HepG2 (cell line): ENCODE data around the gene RGPD3. TPM values are rescaled to one million over a fixed set of nuclear protein-coding genes. Genes with fewer than 3 reads are reported as not detected.
"Not testable (repeated sequence)": the region's sequence is repeated elsewhere in the genome, so short reads cannot be mapped to it uniquely, and the experiment has no call there.

ENCODE experiments used
- ATAC-seq: fragments of 200-7000 bp; cut with Tn5 transposase; 3 replicates; pipeline ENCODE4 v1.9.1; 2020; ENCODE audit warnings: mild to moderate bottlenecking, moderate library complexity
- BruUV-seq: library from RNA; stranded (reverse); fragments of 400-500 nt; replicated peaks from 2 replicates; lab custom pipeline; 2021; lab: Mats Ljungman, UMichigan
- CTCF ChIA-PET: fragments of 300-600 bp; formaldehyde crosslinking; extraction: SDS; loops from one replicate; lab custom pipeline; 2021; ENCODE audit warnings: low total read pairs, inconsistent platforms, low intra/inter-chr PET ratio; lab: Yijun Ruan, JAX
- POLR2A ChIA-PET: fragments of 350-600 bp; sonication (Branson Sonifier 250); formaldehyde crosslinking; loops from one replicate; lab custom pipeline; 2020; ENCODE audit warnings: antibody characterized with exemption, inconsistent platforms; lab: Yijun Ruan, JAX
- DNase-seq: peaks from one replicate; pipeline ENCODE4 v3.0.0-alpha.2; 2015; ENCODE audit warnings: low spot score
- FAIRE-seq: peaks from 3 replicates; lab custom pipeline; 2011; peaks lifted over from hg19 to GRCh38; lab: Jason Lieb, UNC
- H2AFZ ChIP-seq: one replicate; pipeline ENCODE4 v1.6.1; 2011; ENCODE audit warnings: low read length, inconsistent platforms
- H3K27ac ChIP-seq: fragments of 300-600 bp; 3 replicates; pipeline ENCODE4 v1.8.0; 2011; ENCODE audit warnings: mixed run types, mild to moderate bottlenecking, mixed read lengths, low read length, inconsistent platforms; ENCODE audit not compliant: insufficient read depth; ENCODE audit errors: extremely low read length
- H3K27me3 ChIP-seq, 2 experiments: fragments of 200-600 bp in 1 of 2; 2 replicates in 1 of 2; 3 replicates in 1 of 2; pipeline versions ENCODE4 v1.6.0 to v1.8.0; 2011; ENCODE audit warnings: low read length in 2 of 2, mild to moderate bottlenecking in 2 of 2, moderate library complexity in 2 of 2, inconsistent platforms in 1 of 2; ENCODE audit not compliant: insufficient read depth in 2 of 2, control insufficient read depth in 1 of 2
- H3K36me3 ChIP-seq, 2 experiments: fragments of 200-600 bp in 1 of 2; replicated peaks in 1 of 2; 2 replicates in 1 of 2; 3 replicates in 1 of 2; pipeline versions ENCODE4 v1.5.1 to v1.8.0; 2011; ENCODE audit warnings: low read length in 2 of 2, inconsistent platforms in 1 of 2; ENCODE audit not compliant: insufficient read depth in 2 of 2, control insufficient read depth in 1 of 2
- H3K4me1 ChIP-seq: 2 replicates; pipeline ENCODE4 v1.5.1; 2012; ENCODE audit warnings: low read length, inconsistent platforms; ENCODE audit not compliant: insufficient read depth
- H3K4me2 ChIP-seq: 2 replicates; pipeline ENCODE4 v1.6.0; 2011; ENCODE audit warnings: low read depth, low read length, inconsistent platforms
- H3K4me3 ChIP-seq, 3 experiments: fragments of 200-600 bp in 1 of 3; sonication (generic), shearing (Covaris generic) in 1 of 3; replicated peaks in 1 of 3; 2 replicates each; pipeline ENCODE4 v1.5.1; 2011 to 2016; ENCODE audit warnings: low read length in 3 of 3, inconsistent platforms in 2 of 3, low read depth in 2 of 3, mild to moderate bottlenecking in 2 of 3, control low read depth in 1 of 3, mixed read lengths in 1 of 3; ENCODE audit not compliant: insufficient read depth in 1 of 3
- H3K79me2 ChIP-seq: one replicate; pipeline ENCODE4 v1.6.1; 2011; ENCODE audit warnings: low read length, inconsistent platforms; ENCODE audit not compliant: insufficient read depth
- H3K9ac ChIP-seq: 2 replicates; pipeline ENCODE4 v1.6.0; 2011; ENCODE audit warnings: mild to moderate bottlenecking, low read depth, low read length, inconsistent platforms; ENCODE audit not compliant: insufficient read depth
- H3K9me3 ChIP-seq: 2 replicates; pipeline ENCODE4 v1.5.1; 2012; ENCODE audit warnings: mild to moderate bottlenecking, low read length
- H4K20me1 ChIP-seq: 2 replicates; pipeline ENCODE4 v1.6.0; 2011; ENCODE audit warnings: inconsistent platforms, mild to moderate bottlenecking, low read length, moderate library complexity; ENCODE audit not compliant: insufficient read depth
- ZNF121 ChIP-seq: sonication (generic); formaldehyde crosslinking; IDR thresholded peaks from 2 replicates; pipeline ENCODE4 v1.5.0; 2020; ENCODE audit warnings: mild to moderate bottlenecking, missing genetic modification reagents
- WGBS: methylation state at CpG from one replicate; pipeline ENCODE4 v1.1.6; 2017; ENCODE audit warnings: low lambda C conversion rate; 5-methylcytosine and 5-hydroxymethylcytosine counted together
- in situ Hi-C: cut with HindIII; loops from 2 replicates; pipeline ENCODE4 v1.10.0; 2017; ENCODE audit warnings: low pct_unique_long_range_greater_than_20kb; ENCODE audit not compliant: extremely low pct_ligation_motif_present
- intact Hi-C: fragments of 100-400 bp; cut with micrococcal nuclease; formaldehyde crosslinking; loops from one replicate; pipeline ENCODE4 v1.10.0; 2022; ENCODE audit not compliant: unreplicated experiment
- polyA plus RNA-seq, 8 experiments: library from polyadenylated mRNA; depleted of rRNA in 3 of 8; stranded (reverse) in 7 of 8; unstranded in 1 of 8; fragments of >200 nt; fragmentation: Illumina TruSeq in 4 of 8; extraction: Trizol in 4 of 8; gene quantifications; 2 replicates each; pipeline versions ENCODE4 v1.2.1 to v1.2.3, GENCODE V29; 2011 to 2016; ENCODE audit warnings: low read depth in 4 of 8, missing spikeins in 1 of 8, mixed read lengths in 1 of 8; ENCODE audit not compliant: insufficient read depth in 1 of 8
- total RNA-seq, 5 experiments: library from RNA; depleted of rRNA; stranded (reverse); fragments of >200 nt; fragmentation: Illumina TruSeq; extraction: Trizol; gene quantifications; 2 replicates each; pipeline ENCODE4 v1.2.3, GENCODE V29; 2016; ENCODE audit warnings: low read depth in 1 of 5

Gene RGPD3
- total and polyA plus RNA-seq, 2 of the 13 experiments (the other 11 are each of a cell fraction or from before 2014, with no cell fraction given) = 0.13 to 0.24 TPM

DNA sequence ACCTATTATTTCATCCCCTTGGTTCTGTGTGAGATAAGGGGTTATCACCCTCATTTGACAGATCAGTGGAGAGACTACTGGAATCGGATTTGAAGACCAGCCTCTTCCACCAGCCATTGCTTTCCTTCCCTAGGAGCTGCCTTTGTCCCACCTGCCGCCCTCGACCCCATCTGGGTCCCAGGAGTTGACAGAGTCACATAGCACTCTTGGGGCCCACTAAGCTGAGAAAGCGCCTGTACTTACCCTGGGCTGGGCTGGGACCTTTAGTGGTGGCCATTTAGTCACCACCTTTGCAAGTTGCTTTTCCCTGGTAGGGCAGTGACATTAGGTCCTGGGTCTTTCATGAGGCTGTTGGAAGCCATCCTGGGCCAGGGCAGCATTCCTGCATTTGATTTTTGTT, 36.6 kb upstream of the RGPD3 start:
- H3K79me2 ChIP-seq, CTCF ChIA-PET, H3K4me1 ChIP-seq, H3K27ac ChIP-seq, H3K36me3 ChIP-seq, intact Hi-C loops, H4K20me1 ChIP-seq, H3K27me3 ChIP-seq, POLR2A ChIA-PET, H3K9ac ChIP-seq, in situ Hi-C loops, H2AFZ ChIP-seq, H3K4me3 ChIP-seq, BruUV-seq, ATAC-seq, FAIRE-seq, H3K9me3 ChIP-seq, H3K4me2 ChIP-seq, DNase-seq: not testable (repeated sequence)
- 36% methylated on average over 4 of the region's 4 CpGs for WGBS

DNA sequence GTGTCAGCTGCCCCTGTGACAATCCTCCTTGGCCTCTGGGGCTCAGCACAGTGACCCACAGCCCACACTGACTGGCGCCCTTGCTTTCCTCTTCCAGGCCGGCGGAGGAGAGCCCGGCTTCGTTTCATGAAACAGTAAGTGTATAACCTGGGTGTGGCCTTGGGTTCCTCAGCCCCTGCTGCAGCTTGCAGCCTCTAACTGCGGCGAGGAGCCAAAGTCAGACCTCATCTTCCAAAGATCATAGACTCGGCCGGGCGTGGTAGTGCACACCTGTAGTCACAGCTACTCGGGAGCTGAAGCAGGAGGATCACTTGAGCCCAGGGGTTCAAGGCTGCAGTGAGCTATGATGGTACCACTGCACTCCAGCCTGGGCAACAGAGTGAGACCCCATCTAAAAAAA, 36.0 kb upstream of the RGPD3 start:
- ATAC-seq = not testable (repeated sequence)
- peak; percentile 54; the same call in 1 of the 2 replicates for TF ChIP-seq ZNF121 (CRISPR knock-in tag)
- TF ChIP-seq, all 625 proteins: peak for 1; not testable (repeated sequence) for 624
- H3K36me3 ChIP-seq, FAIRE-seq, H3K4me3 ChIP-seq, CTCF ChIA-PET, H3K79me2 ChIP-seq, H3K9me3 ChIP-seq, DNase-seq, H3K27ac ChIP-seq, intact Hi-C loops, BruUV-seq, in situ Hi-C loops, H3K4me1 ChIP-seq, H3K9ac ChIP-seq, H4K20me1 ChIP-seq, H3K27me3 ChIP-seq, H2AFZ ChIP-seq, POLR2A ChIA-PET, H3K4me2 ChIP-seq: not testable (repeated sequence)
- 44% methylated on average over 6 of the region's 11 CpGs for WGBS

DNA sequence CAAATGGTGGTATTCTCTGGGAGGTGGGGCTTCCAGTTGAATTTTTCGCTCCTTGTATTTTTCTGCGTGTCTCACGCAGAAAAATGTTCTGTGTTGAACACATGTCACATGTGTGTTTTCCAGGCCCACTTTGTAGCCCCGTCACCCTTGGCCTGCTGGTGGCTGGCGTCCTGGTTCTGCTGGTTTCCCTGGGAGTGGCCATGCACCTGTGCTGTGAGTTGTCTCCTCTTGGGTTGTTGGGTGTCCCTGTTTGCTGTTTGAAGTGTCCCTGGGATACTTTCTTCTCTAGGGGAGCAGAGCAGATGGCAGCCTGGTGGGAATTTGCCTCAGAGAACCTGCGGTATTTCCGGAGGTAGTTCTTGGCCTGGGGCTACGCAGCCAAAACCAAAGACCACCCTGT, 34.1 kb upstream of the RGPD3 start:
- DNase-seq, H3K79me2 ChIP-seq, H3K4me1 ChIP-seq, in situ Hi-C loops, POLR2A ChIA-PET, CTCF ChIA-PET, H3K9me3 ChIP-seq, BruUV-seq, ATAC-seq, H3K9ac ChIP-seq, H3K36me3 ChIP-seq, H4K20me1 ChIP-seq, H3K27ac ChIP-seq, H2AFZ ChIP-seq, H3K27me3 ChIP-seq, H3K4me3 ChIP-seq, H3K4me2 ChIP-seq, FAIRE-seq, intact Hi-C loops: not testable (repeated sequence)
- 77% methylated on average over 8 of the region's 8 CpGs for WGBS

DNA sequence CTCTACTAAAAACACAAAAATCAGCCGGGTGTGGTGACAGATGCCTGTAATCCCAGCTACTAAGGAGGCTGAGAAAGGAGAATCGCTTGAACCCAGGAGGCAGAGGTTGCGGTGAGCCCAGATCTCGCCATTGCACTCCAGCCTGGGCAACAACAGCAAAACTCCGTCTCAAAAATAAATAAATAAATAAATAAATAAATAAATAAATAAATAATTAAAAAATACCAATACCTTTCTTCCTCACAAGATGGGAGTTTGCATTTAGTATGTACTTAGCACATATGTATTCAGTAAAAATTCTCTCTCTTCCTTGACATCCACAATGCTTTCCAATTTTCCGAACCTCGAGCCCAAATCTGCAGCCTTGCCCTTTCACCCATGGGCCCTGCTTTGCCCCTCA, 32.1 kb upstream of the RGPD3 start:
- in situ Hi-C loops, intact Hi-C loops, H3K27ac ChIP-seq, H3K4me3 ChIP-seq, H3K36me3 ChIP-seq, H3K9me3 ChIP-seq, H4K20me1 ChIP-seq, CTCF ChIA-PET, H3K27me3 ChIP-seq, H3K4me1 ChIP-seq, H2AFZ ChIP-seq, DNase-seq, POLR2A ChIA-PET, FAIRE-seq, ATAC-seq, BruUV-seq, H3K9ac ChIP-seq, H3K4me2 ChIP-seq, H3K79me2 ChIP-seq: not testable (repeated sequence)
- 55% methylated on average over 6 of the region's 7 CpGs for whole genome bisulfite sequencing
